SH-SY5Y (cell line): Measurements from ENCODE around the gene MYO1A.

Experiments
- GATA2 ChIP-seq: IDR thresholded peaks from 2 replicates; pipeline ENCODE4 v1.6.1; 2011; ENCODE audit warnings: mild to moderate bottlenecking, low read depth, low read length
- GATA3 ChIP-seq: IDR thresholded peaks from 2 replicates; pipeline ENCODE4 v1.6.1; 2011; ENCODE audit warnings: low read depth, mild to moderate bottlenecking, low read length, moderate library complexity

Gene MYO1A

GRCh38 chr12:57042695-57043094 is 7.2 kb downstream of the MYO1A start:
- TF ChIP-seq GATA2, result no peak
- no peak for TF ChIP-seq GATA3

GRCh38 chr12:57040750-57041149 is 9.2 kb downstream of the MYO1A start:
- TF ChIP-seq GATA2 (no peak), GATA3 (no peak)

- no peak for TF ChIP-seq GATA2
- no peak for TF ChIP-seq GATA3
Observed at GRCh38 chr12:57040211-57040610, 9.7 kb downstream of the MYO1A start.

- TF ChIP-seq GATA3 (no peak), GATA2 (no peak)
Observed at GRCh38 chr12:57039016-57039798, 10.7 kb downstream of the MYO1A start.

GRCh38 chr12:57037264-57037663 is 12.7 kb downstream of the MYO1A start:
- TF ChIP-seq GATA3 (no peak), GATA2 (no peak)

GRCh38 chr12:57033431-57033830 is 16.5 kb downstream of the MYO1A start:
- TF ChIP-seq GATA3 (no peak), GATA2 (no peak)

- TF ChIP-seq GATA3 (no peak), GATA2 (no peak)
Observed at GRCh38 chr12:57031789-57032188, 18.1 kb downstream of the MYO1A start.

- TF ChIP-seq GATA3 (no peak), GATA2 (no peak)
Observed at GRCh38 chr12:57031138-57031725, 18.7 kb downstream of the MYO1A start.

- TF ChIP-seq GATA2 (no peak), GATA3 (no peak)
Observed at GRCh38 chr12:57029457-57029856, 20.5 kb downstream of the MYO1A start.

- no peak for TF ChIP-seq GATA3
- TF ChIP-seq GATA2, result no peak
Observed at GRCh38 chr12:57027805-57028153, 22.1 kb downstream of the MYO1A start.

- TF ChIP-seq GATA3 (no peak), GATA2 (no peak)
Observed at GRCh38 chr12:57027011-57027804, 22.7 kb downstream of the MYO1A start.

GRCh38 chr12:57025196-57025595 is 24.7 kb downstream of the MYO1A start:
- TF ChIP-seq GATA3, result no peak
- no peak for TF ChIP-seq GATA2

GRCh38 chr12:57019983-57020719 is 29.8 kb downstream of the MYO1A start:
- TF ChIP-seq GATA2 (no peak), GATA3 (no peak)

GRCh38 chr12:57018906-57019305 is 31.0 kb downstream of the MYO1A start:
- TF ChIP-seq GATA3 (no peak), GATA2 (no peak)

GRCh38 chr12:57016348-57016747 is 33.6 kb downstream of the MYO1A start, which contains the start of gene TAC3:
TAC3 (minus strand) TSS chr12:57016529; CDS start chr12:57015797, 732 bp downstream.
- TF ChIP-seq GATA2 (no peak), GATA3 (no peak)
